A549 (cell line): ENCODE data around the gene MAGI2.

Source experiments
- CEBPB ChIP-seq, 2 experiments: fragments of >200 bp in 1 of 2; sonication (Bioruptor Twin) in 1 of 2; formaldehyde crosslinking in 1 of 2; IDR thresholded peaks; 2 replicates each; pipeline ENCODE4 v1.6.1; 2012 to 2016
- CTCF ChIP-seq: fragments of >200 bp; sonication (Bioruptor Twin); formaldehyde crosslinking; IDR thresholded peaks from 3 replicates; pipeline ENCODE4 v1.5.1; 2016
- EP300 ChIP-seq, 2 experiments: fragments of >200 bp; sonication (Bioruptor Twin); formaldehyde crosslinking; IDR thresholded peaks; 2 replicates in 1 of 2; 3 replicates in 1 of 2; pipeline ENCODE4 v1.6.1; 2016 to 2017
- MAFK ChIP-seq: fragments of 450-650 bp; IDR thresholded peaks from 2 replicates; pipeline ENCODE4 v1.6.1; 2014; ENCODE audit not compliant: partially characterized antibody
- POLR2A ChIP-seq: IDR thresholded peaks from 2 replicates; pipeline ENCODE4 v1.6.1; 2012; ENCODE audit warnings: mild to moderate bottlenecking, low read length
- REST ChIP-seq: fragments of 200-600 bp; sonication (generic); IDR thresholded peaks from 2 replicates; pipeline ENCODE4 v1.6.1; 2016; ENCODE audit warnings: antibody characterized with exemption, mild to moderate bottlenecking, moderate library complexity
- TP53 ChIP-seq: fragments of 250-450 bp; sonication (Bioruptor Pico); IDR thresholded peaks from 2 replicates; pipeline ENCODE4 v1.5.0; 2021; ENCODE audit warnings: mild to moderate bottlenecking, moderate library complexity
- TF ChIP-seq, protein P1 (sequence below): fragments of 150-350 bp; IDR thresholded peaks from 2 replicates; pipeline ENCODE4 v1.6.1; 2014; ENCODE audit warnings: low read depth, mild to moderate bottlenecking, low read length
- TF ChIP-seq, protein P2 (sequence below): IDR thresholded peaks from 2 replicates; pipeline ENCODE4 v1.6.1; 2012

GRCh38 chr7:78218051-78218450, 1235.4 kb downstream of the MAGI2 start:
- TF ChIP-seq, protein P1, sequence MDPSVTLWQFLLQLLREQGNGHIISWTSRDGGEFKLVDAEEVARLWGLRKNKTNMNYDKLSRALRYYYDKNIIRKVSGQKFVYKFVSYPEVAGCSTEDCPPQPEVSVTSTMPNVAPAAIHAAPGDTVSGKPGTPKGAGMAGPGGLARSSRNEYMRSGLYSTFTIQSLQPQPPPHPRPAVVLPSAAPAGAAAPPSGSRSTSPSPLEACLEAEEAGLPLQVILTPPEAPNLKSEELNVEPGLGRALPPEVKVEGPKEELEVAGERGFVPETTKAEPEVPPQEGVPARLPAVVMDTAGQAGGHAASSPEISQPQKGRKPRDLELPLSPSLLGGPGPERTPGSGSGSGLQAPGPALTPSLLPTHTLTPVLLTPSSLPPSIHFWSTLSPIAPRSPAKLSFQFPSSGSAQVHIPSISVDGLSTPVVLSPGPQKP, result no peak
- TF ChIP-seq CTCF, result no peak
- TF ChIP-seq, protein P2, sequence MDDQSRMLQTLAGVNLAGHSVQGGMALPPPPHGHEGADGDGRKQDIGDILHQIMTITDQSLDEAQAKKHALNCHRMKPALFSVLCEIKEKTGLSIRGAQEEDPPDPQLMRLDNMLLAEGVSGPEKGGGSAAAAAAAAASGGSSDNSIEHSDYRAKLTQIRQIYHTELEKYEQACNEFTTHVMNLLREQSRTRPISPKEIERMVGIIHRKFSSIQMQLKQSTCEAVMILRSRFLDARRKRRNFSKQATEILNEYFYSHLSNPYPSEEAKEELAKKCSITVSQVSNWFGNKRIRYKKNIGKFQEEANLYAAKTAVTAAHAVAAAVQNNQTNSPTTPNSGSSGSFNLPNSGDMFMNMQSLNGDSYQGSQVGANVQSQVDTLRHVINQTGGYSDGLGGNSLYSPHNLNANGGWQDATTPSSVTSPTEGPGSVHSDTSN, result no peak
- TF ChIP-seq REST, result no peak
- TF ChIP-seq CEBPB (IDR thresholded peaks at IDR 0.05), result no peak
- no peak for TF ChIP-seq TP53 (CRISPR knock-in tag)
- TF ChIP-seq EP300 (IDR thresholded peaks at IDR 0.05), result no peak
- no peak for TF ChIP-seq MAFK
- no peak for TF ChIP-seq POLR2A
